ENCODE measurements around the gene ZNF419.
A peak's percentile ranks its signal among the peaks of the same experiment; 100 is the strongest.

ZNF419 gene

GRCh38 chr19:57443121-57443696 lies 44.3 kb upstream of the ZNF419 start:
- H3K79me2 ChIP-seq (ENCODE audit: control insufficient read depth, low read length), result no peaks in the 10 kb centered on the region
- no peak for TF ChIP-seq EZH2phosphoT487 (IDR thresholded peaks at IDR 0.05; ENCODE audit: borderline replicate concordance, low read length)
- H4K20me1 ChIP-seq (ENCODE audit: control insufficient read depth, insufficient read depth, low read depth, low read length), result no peaks in the 10 kb centered on the region
- H3K36me3 ChIP-seq (ENCODE audit: control insufficient read depth, low read length), result peaks cover 23% of the 10 kb centered on the region; the same call in 1 of the 2 replicates
- peaks cover 18% of the 10 kb centered on the region; the same call in 1 of the 2 replicates for H3K9me3 ChIP-seq (ENCODE audit: control insufficient read depth, insufficient read depth, low read length)
- H3K9me2 ChIP-seq (replicated peaks; ENCODE audit: control insufficient read depth, low read length), result no peaks in the 10 kb centered on the region
- H3K4me2 ChIP-seq (ENCODE audit: low read length), result no peak overlapping the region
- no peaks in the 10 kb centered on the region for H3F3A ChIP-seq (ENCODE audit: control insufficient read depth, insufficient read depth)
- H3K27me3 ChIP-seq (ENCODE audit: control insufficient read depth, low read length), result no peaks in the 10 kb centered on the region
- no peak overlapping the region for H3K27ac ChIP-seq (ENCODE audit: low read depth, low read length)
- no peak overlapping the region for H3K4me3 ChIP-seq (ENCODE audit: low read length)
- H3K4me1 ChIP-seq (ENCODE audit: control insufficient read depth, low read length), result no peaks in the 10 kb centered on the region

- Histone ChIP-seq H3K4me1 (ENCODE audit: control insufficient read depth, low read length) (no peaks in the 10 kb centered on the region), H3K9me2 (replicated peaks; ENCODE audit: control insufficient read depth, low read length) (no peaks in the 10 kb centered on the region)
Observed at GRCh38 chr19:57452307-57452706, 35.2 kb upstream of the ZNF419 start.

GRCh38 chr19:57465680-57466381 lies 21.7 kb upstream of the ZNF419 start:
- H3K9me3 ChIP-seq (ENCODE audit: control insufficient read depth, insufficient read depth, low read length), result peaks cover 5% of the 10 kb centered on the region; the same call in 1 of the 2 replicates
- no peaks in the 10 kb centered on the region for H3K27me3 ChIP-seq (ENCODE audit: control insufficient read depth, low read length)
- no peak overlapping the region for H3K27ac ChIP-seq (ENCODE audit: low read depth, low read length)
- no peak overlapping the region for H3K4me2 ChIP-seq (ENCODE audit: low read length)
- no peaks in the 10 kb centered on the region for H3K4me1 ChIP-seq (ENCODE audit: control insufficient read depth, low read length)
- H3K4me3 ChIP-seq (ENCODE audit: low read length), result no peak overlapping the region
- no peaks in the 10 kb centered on the region for H3K36me3 ChIP-seq (ENCODE audit: control insufficient read depth, low read length)
- H4K20me1 ChIP-seq (ENCODE audit: control insufficient read depth, insufficient read depth, low read depth, low read length), result no peaks in the 10 kb centered on the region
- no peaks in the 10 kb centered on the region for H3K9me2 ChIP-seq (replicated peaks; ENCODE audit: control insufficient read depth, low read length)
- no peaks in the 10 kb centered on the region for H3F3A ChIP-seq (ENCODE audit: control insufficient read depth, insufficient read depth)
- TF ChIP-seq EZH2phosphoT487 (IDR thresholded peaks at IDR 0.05; ENCODE audit: borderline replicate concordance, low read length), result no peak
- TF ChIP-seq CTCF (IDR thresholded peaks at IDR 0.05; ENCODE audit: low read depth, low read length, poor library complexity, severe bottlenecking), result peak; percentile 73
- no peaks in the 10 kb centered on the region for H3K79me2 ChIP-seq (ENCODE audit: control insufficient read depth, low read length)

More at GRCh38 chr19:57452307-57452706, 35.2 kb upstream of the ZNF419 start:
- no peak overlapping the region for H3K27ac ChIP-seq (ENCODE audit: low read depth, low read length)
- TF ChIP-seq EZH2phosphoT487 (IDR thresholded peaks at IDR 0.05; ENCODE audit: borderline replicate concordance, low read length) (no peak), CTCF (IDR thresholded peaks at IDR 0.05; ENCODE audit: low read depth, low read length, poor library complexity, severe bottlenecking) (no peak)
- H3K36me3 ChIP-seq (ENCODE audit: control insufficient read depth, low read length), result no peaks in the 10 kb centered on the region
- no peaks in the 10 kb centered on the region for H4K20me1 ChIP-seq (ENCODE audit: control insufficient read depth, insufficient read depth, low read depth, low read length)
- no peaks in the 10 kb centered on the region for H3K79me2 ChIP-seq (ENCODE audit: control insufficient read depth, low read length)
- H3K27me3 ChIP-seq (ENCODE audit: control insufficient read depth, low read length), result no peaks in the 10 kb centered on the region
- H3F3A ChIP-seq (ENCODE audit: control insufficient read depth, insufficient read depth), result no peaks in the 10 kb centered on the region
- H3K9me3 ChIP-seq (ENCODE audit: control insufficient read depth, insufficient read depth, low read length), result peaks cover 15% of the 10 kb centered on the region; the same call in 1 of the 2 replicates
- no peak overlapping the region for H3K4me3 ChIP-seq (ENCODE audit: low read length)
- no peak overlapping the region for H3K4me2 ChIP-seq (ENCODE audit: low read length)

- Histone ChIP-seq H3K36me3 (ENCODE audit: control insufficient read depth, low read length) (no peaks in the 10 kb centered on the region), H3K27ac (ENCODE audit: low read depth, low read length) (no peak overlapping the region), H3K79me2 (ENCODE audit: control insufficient read depth, low read length) (no peaks in the 10 kb centered on the region), H4K20me1 (ENCODE audit: control insufficient read depth, insufficient read depth, low read depth, low read length) (no peaks in the 10 kb centered on the region), H3K4me1 (ENCODE audit: control insufficient read depth, low read length) (no peaks in the 10 kb centered on the region), H3K4me3 (ENCODE audit: low read length) (no peak overlapping the region), H3K9me2 (replicated peaks; ENCODE audit: control insufficient read depth, low read length) (no peaks in the 10 kb centered on the region), H3K9me3 (ENCODE audit: control insufficient read depth, insufficient read depth, low read length) (peaks cover 10% of the 10 kb centered on the region), H3F3A (ENCODE audit: control insufficient read depth, insufficient read depth) (no peaks in the 10 kb centered on the region), H3K27me3 (ENCODE audit: control insufficient read depth, low read length) (no peaks in the 10 kb centered on the region), H3K4me2 (ENCODE audit: low read length) (no peak overlapping the region)
- TF ChIP-seq EZH2phosphoT487 (IDR thresholded peaks at IDR 0.05; ENCODE audit: borderline replicate concordance, low read length) (no peak), CTCF (IDR thresholded peaks at IDR 0.05; ENCODE audit: low read depth, low read length, poor library complexity, severe bottlenecking) (no peak)
Observed at GRCh38 chr19:57466489-57466888, 21.1 kb upstream of the ZNF419 start.

Data from DOHH2 (cell line).